Epidermal melanocyte (primary cell): Measurements from ENCODE around the gene RASGRP2.
"Not testable (repeated sequence)": the region's sequence is repeated elsewhere in the genome, so short reads cannot be mapped to it uniquely, and the experiment has no call there.

Source experiments
- DNase-seq: peaks from one replicate; pipeline ENCODE4 v3.0.0; 2011; ENCODE audit warnings: low spot score; ENCODE audit not compliant: insufficient read length

Gene RASGRP2

DNA sequence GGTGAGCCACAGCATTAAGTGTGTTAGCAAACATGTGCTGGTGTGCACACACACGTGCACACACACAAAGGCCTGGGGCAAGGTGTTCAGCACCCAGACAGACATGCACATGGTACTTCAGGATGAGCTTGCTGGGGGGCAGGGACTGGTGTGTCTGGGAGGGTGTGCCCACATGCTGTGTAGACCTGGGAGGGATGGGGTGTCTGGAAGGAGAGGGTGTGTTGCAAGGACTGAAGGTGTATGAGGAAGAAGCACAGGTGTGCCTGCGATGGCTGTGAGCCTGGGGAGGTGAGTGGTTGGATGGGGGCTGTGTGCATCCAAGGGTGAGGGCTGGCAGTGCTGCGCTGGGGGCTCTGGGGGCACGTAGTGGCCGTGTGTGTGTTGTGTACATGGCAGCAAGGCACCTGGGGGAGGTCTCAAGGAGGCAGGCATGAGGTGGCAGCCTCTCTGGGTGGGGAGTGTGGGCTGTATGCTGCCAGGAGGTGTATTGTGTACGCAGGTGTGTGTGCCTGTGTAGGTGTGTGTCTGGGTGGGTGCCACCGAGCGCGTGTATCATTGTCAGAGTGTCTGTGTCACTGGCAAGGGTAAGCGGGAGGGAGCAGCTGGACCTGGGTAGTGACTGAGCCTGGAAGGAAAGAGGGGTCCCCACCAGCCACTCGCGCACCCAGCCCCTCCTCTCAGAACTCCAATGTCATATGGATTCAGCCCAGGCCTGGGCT lies 23.1 kb downstream of the RASGRP2 start:
- no peak for DNase-seq

DNA sequence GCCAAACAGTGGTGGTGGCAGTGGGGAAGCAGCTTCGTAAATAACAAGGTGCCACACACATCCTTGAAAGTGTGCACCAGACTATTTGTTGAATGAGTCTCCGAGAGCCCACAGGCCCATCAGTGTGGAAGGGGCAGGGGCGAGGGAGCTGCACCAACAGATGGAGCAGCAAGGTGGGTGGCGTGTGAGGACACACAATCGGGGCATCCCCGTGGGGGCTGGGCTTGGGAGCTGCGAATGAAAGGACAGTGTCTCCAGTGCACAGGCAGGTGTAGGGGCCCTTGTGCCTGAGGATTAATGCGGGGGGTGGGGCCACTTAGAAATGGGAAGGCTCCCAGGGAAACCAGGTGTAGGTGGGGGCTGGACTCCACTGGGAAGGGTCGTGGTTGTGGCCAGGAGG lies 23.8 kb downstream of the RASGRP2 start:
- DNase-seq: no peak

DNA sequence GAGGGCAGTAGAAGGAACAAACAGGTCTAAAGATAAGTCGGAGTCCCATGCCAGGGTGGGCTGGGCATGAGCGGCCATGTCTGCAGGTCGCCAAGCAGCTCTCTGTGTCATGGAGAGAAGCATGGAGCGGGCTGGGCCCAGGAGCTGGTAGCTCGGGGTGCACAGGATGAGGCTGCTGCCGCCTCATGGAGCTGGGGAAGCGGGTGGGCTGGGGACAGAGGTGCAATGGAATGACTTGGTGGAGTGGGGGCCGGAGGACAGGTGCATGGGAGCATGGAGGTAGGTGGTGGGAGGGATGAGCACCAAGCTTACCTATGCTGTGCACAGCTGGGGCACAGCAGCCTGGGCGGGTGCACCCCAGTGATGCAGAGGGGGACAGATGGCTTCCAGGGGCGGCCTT lies 24.5 kb downstream of the RASGRP2 start:
- DNase-seq: no peak

DNA sequence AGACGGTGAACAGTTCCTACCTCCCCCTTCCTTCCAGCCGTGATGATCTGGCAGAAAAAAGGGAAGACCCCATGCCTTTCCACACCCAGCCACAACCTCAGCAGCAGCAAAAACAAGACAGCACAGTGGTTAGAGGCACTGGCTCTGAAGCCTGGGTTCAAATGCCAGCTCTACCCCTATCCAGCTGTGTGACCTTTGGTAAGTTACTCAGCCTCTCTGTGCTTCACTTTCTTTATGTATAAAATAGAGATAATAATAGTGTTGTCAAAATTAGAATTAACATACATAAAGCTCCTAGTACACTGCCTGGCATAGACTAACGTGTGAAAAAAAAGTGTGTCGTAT lies 25.2 kb downstream of the RASGRP2 start:
- DNase-seq: no peak

DNA sequence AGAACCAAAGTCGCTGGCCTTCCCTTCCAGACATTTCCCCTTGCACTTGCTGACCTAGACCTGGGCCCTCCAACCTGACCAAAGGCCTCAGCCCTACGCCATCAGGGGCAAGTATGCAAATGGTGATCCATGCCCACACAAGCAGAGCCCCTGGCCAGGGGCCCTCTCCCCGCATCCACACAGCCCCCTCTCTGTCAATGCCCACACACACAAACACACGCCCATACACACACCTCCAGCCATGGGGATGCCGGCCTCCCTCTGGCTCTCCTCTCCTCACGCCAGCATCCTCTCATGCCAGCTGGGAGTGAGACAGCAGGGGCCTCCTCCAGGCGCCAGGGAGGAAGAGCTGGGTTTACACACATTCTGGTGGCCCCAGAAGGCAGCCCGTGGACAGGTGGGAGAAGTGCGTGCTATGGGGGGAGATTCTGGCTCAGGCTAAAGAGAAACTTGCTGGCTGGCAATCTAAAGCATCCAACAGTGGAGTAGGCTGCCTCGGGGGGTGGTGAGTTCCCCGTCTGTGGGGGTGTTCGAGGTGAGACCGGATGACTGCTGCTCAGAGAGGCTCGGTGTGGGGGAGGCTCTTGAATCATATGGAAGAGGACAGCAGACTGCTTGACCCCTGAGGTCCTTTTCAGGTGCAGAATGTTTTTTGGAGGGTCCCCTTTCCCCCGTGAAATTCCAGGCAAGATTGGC lies 25.7 kb downstream of the RASGRP2 start:
- no peak for DNase-seq

DNA sequence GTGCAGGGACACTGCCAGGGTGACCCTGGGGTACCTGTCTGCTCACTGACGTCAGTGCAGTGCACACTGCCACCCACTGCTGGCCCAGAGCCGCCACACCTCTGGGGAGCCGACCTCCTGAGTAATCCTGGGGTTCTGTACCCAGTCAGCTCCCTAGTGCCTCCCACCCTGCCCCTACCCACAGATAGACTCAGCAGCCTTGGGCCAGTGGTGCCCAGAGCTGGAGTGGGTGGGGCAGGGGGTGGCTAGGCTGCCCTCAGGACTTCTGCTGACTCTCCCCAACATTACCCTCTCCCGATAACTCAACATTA lies 26.7 kb downstream of the RASGRP2 start:
- DNase-seq: no peak

DNA sequence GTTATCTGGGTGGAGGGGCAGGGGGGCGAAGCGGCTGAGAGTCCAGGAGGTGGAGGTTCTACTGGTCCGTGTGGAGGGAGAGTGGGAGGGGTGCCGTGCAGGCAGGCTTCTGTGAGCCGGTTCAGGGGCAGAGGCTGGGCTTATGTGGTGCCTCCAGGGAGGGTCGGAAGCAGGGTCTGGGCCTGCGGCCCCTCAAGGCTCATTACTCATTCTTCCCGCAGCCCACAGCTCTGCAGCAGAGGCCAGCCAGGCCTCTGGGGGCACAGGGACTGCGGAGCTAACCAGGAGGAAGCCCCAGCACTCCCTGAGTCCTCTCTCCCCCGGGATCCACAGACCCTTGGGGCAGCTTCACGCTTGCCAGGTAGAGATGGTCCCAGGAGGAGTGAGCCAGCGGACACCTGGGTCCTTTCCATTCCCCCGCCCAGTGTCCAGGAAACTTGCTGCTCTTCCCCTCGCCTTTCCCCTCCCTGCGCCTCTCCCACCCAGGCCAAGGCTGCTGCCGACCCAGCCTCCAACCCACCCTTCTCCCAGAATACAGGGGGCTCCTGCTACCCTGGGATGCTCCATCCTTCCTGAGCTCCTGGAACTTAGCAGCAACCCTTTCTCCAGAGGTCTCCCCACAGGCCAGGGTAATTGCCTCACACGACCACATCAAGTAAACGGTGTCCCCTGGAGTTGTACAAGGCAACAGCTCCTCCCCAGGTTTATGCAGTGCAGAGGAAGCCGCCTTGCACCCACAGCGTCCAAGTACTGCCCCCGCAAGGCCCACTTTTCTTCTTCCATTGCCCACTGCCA lies 27.3 kb downstream of the RASGRP2 start:
- DNase-seq: no peak

DNA sequence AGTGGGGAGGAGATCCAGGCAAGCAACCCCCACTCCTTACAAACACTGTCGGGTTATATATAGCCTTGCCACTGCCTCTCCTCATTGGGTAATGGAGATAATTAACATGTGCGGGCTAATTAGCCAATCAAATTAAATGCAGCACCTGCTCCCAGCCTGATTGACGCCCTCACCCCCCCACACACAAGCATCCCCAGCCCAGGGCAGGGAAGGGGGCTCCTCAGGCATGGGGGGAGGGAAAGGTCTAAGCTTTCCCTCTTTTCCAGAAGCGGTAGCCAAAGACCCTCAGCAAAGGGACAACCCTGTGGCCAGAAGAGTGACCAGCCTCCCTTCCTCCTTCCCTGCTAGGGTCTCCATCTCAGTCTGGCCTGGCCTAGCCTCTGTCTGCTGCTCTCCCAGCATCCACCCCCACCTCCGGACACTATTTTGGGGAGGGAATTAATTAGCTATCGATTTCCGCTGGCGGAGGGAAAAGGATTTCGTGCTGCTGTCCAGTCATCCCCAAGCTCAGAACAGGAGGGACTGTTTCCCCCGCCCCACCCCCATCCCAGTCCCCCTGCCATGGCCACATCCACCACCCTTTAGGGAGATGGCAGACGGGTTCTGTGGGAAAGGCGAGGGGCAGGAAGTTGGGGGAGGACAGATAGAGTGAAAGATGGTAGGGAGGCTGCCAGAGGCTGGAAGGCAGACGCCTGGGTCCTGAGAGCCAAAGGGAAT lies 28.0 kb downstream of the RASGRP2 start:
- no peak for DNase-seq

DNA sequence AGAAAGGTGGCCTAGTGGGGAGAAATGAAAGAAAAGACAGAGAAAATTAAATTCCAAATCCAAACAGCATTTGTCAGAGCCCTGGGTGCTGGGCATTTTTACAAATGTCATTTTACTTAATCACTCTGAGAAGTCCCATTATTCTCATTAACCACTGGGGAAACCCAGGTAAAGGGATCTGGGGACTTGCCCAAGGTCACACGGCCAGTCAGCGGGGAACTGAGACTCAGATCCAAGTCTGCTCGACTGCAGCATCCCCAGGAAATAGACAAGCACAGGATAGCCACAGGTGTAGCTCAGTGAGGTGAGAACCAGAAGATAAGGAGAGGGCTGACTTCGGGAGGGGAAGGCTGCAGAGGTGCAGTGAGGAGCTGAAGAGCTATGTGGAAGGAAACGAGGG lies 28.8 kb downstream of the RASGRP2 start:
- DNase-seq: no peak

DNA sequence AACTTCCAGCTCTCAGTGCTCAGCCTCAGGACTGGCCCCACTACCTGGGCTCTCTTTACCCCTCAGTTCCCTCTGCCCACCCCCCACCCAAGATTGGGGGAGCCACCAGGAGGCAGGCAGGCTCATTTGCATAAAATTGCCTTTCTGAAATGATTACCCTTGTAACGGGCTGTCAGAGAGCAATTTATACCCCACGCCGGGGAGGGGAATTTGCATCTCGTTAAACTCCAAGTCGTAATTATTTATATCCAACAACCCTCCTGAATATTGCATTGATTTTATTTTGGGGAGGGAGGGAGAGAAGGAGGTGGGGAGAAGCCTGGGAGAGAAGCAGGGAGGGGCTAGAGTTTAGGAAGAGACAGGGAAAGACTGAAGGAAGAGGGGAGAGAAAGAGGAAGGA lies 29.3 kb downstream of the RASGRP2 start:
- no peak for DNase-seq

DNA sequence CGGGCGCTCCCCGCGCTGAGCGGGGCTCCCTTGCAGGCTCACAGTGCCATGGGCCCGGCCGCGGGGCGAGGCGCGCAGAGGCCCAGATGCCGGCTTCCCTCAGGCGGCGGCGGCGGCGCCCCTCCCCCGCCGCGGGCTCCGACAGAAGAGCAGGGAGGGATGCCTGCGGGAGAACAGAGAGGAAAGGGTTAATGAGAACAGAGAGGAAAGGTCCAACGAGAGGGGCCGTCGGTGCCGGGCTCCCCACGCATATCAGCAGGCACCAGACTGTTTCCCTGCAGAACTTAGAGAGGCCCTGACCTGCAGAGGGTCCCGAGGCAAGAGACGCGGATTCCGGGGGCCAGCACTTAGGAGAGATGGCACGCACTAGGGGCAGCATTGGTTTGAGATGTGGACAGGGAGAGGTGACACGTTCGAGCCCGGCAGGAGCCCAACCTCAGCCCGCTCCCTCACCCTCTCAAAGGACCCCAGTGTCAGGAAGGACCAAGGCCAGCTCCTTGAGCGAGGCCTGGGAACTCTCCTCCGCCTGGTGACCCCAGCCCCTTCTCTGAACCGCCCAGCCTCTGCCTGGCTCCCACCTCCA lies 30.1 kb downstream of the RASGRP2 start:
- DNase-seq: no peak

DNA sequence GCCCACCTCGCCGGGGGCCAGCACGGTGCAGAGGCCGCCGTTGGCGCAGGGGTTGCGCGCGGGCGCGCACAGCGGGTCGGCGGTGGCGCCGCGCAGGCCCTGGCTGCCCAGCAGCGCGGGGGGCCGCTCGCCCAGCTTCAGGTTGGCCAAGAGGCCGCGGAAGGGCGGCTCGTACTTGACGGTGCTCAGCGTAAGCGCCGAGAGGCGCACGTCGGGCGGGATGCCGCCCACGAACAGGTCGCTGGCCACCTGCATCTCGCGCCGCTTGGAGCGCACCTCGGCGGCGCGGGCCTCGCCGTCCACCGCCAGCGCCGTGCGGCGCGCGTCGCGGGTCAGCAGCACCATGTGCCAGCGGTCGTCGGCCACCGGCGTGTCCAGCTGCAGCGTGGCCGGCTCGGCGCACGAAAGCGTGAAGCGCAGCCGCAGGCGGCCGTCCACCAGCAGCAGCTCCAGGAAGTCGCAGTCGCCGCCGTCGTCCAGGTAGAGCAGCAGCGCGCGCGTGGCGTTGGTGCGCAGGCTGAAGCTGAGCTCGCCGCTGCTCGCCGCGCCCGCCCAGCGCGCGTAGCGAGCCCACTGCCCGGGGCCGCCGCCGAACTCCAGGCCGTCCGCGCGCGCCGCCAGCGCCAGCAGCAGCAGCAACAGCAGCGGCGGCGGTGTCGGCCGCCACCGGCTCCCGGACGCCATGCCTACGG lies 30.8 kb downstream of the RASGRP2 start:
- DNase-seq: no peak

DNA sequence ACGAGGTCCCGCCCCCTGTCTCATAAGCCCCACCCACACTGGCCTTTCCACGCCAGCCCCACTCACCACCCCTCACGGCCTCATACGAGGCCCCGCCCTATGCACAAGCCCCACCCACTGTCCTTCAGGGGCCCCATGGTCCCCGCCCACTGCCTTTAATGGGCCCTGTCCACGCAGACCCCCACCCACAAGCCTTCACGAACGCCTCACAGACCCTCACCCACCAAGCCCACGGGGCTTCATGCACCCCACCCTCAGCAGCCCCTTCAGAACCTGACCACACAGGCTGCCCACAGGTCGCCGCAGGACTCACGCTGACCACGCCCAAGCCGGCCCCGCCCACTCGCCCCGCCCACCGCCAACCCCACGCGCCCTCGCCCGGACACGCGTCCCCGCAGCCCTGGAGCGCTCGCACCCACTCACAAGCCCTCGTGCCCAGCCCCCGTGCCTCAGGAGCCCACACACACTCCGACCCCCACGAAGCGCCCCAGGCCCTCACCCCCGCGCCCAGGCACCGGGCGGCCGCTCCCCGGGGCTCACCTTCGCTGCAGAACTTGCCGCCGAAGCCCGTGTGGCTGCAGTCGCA lies 31.4 kb downstream of the RASGRP2 start:
- DNase-seq: no peak

DNA sequence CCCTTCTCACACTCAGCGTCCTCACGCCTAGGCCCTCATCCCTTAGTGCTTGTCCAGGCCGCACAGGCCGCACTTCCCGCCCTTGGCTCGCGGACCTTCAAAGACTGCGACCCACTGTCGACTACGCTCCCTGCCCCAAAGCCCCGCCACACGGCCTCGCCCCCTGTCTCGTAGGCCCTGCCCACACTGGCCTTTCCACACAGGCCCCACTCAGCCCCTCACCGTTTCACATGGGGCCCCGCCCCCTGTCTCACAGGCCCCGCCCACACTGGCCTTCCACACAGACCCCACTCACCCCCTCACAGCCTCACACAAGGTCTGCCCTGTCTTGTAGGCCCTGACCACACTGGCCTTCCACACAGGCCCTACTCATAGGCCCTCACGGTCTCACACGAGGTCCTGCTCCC lies 32.0 kb downstream of the RASGRP2 start:
- no peak for DNase-seq

DNA sequence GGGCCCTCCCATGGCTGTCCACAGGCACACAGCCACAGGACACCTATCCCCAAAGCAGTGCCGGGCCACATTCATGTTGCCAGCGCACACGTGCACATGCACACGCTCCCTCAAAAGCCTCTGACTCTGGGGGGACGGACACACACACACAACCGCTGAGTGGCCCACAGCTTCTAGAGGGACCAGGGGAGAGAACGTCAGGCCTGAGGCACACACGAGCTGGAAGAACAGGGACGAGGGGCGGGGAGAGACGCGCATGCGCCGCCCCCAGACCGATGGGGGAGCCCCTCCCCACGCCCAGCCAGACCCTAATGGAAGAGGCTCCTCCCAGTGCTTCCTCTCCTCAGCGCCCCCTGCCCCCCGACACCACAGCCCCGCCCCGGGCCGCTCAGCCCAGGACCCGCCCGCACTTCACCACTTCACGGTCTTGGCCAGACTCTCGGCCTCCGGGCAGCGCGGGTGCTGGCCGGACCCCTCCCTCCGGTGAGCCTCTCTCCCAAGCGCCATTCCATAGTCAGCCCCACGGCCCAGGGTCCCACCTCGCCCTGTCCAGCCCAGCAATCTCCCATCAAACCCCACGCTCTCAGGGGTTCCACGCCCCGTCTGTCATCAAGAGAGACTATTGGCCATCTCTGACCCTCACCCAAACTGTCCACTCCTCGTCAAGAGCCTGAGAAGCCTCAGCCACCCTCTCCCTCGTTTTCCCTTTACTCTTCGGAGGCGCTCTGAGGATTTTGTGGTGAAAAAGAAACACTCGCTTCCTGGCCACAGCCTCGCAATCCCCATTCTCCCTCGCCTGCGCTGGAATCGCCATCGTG lies 32.6 kb downstream of the RASGRP2 start:
- DNase-seq: no peak

DNA sequence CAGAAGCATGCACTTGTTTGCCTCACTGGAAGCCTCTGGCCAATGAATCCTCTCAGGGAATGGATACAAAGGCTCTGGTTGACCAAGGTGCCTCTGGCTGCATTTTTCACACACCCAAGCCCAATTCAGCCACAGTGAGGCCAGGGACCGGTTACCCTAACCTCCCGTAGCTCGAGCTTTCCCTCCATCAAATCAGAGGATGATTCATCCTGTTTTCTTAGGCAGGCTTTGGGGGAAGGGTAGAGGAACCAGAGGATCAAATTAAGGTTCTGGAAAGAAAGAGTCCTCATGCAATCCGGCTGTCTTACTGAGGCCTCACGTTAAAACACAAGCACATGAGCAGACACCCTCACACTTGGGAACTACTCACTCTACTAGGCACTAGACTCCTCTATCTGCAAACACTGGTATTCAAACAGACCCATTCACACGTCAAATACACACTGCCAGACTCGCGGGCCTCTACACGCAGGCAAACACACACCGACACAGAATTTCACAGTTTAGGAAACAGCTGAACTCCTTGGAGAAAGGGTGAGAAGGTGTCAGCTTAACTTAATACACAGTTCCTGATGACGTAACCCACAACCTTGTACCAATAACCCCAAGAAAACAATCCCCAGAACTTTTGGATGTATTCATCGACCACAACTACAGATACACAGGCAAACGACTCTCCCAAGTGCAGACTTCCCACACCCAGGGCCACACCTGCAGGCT lies 33.4 kb downstream of the RASGRP2 start:
- no peak for DNase-seq

DNA sequence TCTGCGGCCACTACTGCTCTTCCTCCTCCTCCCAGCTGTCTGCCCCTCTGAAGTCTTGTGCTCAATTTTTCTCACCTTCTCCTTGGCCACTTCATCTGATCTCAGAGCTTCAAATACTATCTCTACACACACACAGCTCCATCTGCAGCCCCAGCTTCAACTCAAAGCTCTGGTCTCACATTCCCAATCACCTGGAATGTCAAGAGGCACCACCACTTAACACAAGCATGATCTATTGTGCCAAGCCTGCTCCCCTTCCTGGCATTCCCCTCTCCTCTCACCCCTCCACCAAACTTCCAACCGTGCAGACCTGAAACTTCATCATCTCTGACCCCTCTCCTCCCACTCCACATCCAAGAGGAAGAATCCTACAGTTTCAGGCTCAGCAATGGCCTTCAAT lies 38.4 kb downstream of the RASGRP2 start:
- no peak for DNase-seq

DNA sequence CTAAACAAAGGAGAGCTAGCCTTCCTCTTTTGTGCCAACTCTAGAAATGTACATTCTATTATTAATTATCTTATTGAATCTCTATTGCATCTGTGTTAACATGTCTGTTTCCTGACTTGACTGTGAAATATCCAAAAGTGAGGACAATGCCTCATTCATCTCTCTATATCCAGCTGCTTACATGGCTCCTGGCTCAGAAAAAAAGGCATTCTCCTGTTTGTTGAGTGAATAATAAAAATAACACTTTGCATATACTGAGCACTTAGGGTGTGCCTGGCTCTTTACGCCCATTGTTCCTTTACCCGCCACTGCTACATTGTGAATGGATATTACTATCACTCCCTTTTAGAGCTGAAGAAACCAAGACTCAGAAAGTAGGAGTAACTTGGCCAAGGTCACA lies 40.9 kb downstream of the RASGRP2 start:
- DNase-seq: no peak

DNA sequence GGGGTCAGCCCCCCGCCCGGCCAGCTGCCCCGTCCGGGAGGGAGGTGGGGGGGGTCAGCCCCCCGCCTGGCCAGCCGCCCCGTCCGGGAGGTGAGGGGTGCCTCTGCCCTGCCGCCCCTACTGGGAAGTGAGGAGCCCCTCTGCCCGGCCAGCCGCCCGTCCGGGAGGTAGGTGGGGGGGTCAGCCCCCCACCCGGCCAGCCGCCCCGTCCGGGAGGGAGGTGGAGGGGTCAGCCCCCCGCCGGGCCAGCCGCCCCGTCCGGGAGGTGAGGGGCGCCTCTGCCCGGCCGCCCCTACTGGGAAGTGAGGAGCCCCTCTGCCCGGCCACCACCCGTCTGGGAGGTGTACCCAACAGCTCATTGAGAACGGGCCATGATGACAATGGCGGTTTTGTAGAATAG lies 42.0 kb downstream of the RASGRP2 start:
- DNase-seq: not testable (repeated sequence)
